Left forelimb (tissue), 1 donor: Measurements from ENCODE around the gene LY6G6D.

ENCODE experiments used
- DNase-seq: peaks from one replicate; pipeline ENCODE4 v3.0.0-alpha.2; 2018; ENCODE audit warnings: low spot score

The LY6G6D gene

GRCh38 chr6:31720196-31720770 lies 5.1 kb downstream of the LY6G6D start:
- no peak for DNase-seq

- no peak for DNase-seq
These were observed 6.3 kb downstream of the LY6G6D start, which contains the start of gene LY6G6C for GRCh38 chr6:31721351-31722020. Gene LY6G6C, minus strand, starts transcription at chr6:31721746. Its CDS starts 67 bp downstream, at chr6:31721679.

GRCh38 chr6:31722173-31722572 lies 7.0 kb downstream of the LY6G6D start:
- DNase-seq = no peak

- DNase-seq = no peak
These were observed 8.3 kb downstream of the LY6G6D start, which contains the start of gene MPIG6B for GRCh38 chr6:31723245-31723979. Gene MPIG6B, plus strand, starts transcription at chr6:31723373. Its CDS starts 11 bp downstream, at chr6:31723384.

- DNase-seq = no peak
These were observed 9.0 kb downstream of the LY6G6D start for GRCh38 chr6:31723980-31724691.

GRCh38 chr6:31725502-31726350 lies 10.6 kb downstream of the LY6G6D start:
- DNase-seq = no peak

GRCh38 chr6:31727034-31727716 lies 12.0 kb downstream of the LY6G6D start:
- no peak for DNase-seq

GRCh38 chr6:31727717-31728671 lies 12.8 kb downstream of the LY6G6D start:
- no peak for DNase-seq

- no peak for DNase-seq
These were observed 13.8 kb downstream of the LY6G6D start, which contains the start of gene DDAH2 for GRCh38 chr6:31728767-31729514. Gene DDAH2, minus strand, starts transcription at chr6:31729299. Its CDS starts 138 bp downstream, at chr6:31729161.

- peak; percentile 95 for DNase-seq
These were observed 14.4 kb downstream of the LY6G6D start for GRCh38 chr6:31729515-31729978.

- peak; percentile 97 for DNase-seq
These were observed 15.0 kb downstream of the LY6G6D start for GRCh38 chr6:31729979-31730630.

GRCh38 chr6:31730631-31731086 lies 15.5 kb downstream of the LY6G6D start:
- no peak for DNase-seq

GRCh38 chr6:31732029-31732428 lies 16.9 kb downstream of the LY6G6D start:
- DNase-seq = no peak

GRCh38 chr6:31733734-31734133 lies 18.6 kb downstream of the LY6G6D start:
- DNase-seq = no peak

GRCh38 chr6:31734247-31734820 lies 19.2 kb downstream of the LY6G6D start:
- DNase-seq = no peak

- no peak for DNase-seq
These were observed 19.8 kb downstream of the LY6G6D start for GRCh38 chr6:31734821-31735406.
